ENCODE results near the gene GPATCH8. TPM values are rescaled to one million over a fixed set of nuclear protein-coding genes. Genes with fewer than 3 reads are reported as not detected.

Gene GPATCH8
- polyA plus RNA-seq, 6 donors from 2014 or later = 9.9 to 79.3 (median 38.6) TPM

DNA sequence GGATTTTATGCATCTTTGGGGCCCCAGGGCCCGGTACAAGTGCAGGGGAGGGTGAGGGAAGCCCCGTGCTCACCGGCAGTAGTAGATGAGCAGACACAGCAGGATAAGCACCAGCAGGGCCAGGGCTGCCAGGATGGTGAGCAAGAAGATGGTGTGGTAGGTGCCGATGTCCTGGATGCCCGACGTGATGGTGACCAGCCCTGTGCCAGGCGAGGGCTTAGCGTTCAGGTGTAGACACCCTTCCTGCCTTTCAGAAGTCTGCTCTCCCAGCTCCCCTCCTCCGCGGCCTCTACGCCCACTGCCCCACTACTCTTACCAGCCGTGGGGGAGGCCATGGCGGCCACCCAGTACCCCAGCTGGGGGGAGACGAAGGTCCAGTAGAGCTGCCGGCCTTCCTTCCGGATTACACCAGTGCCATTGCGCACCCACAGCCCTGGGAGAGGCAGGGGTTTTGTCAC, 147.5 kb downstream of the GPATCH8 start:
- H3K27me3 Mint-ChIP-seq = peaks cover 0 to 18% (median under 1%) of the 10 kb centered on the region in 3 donors
- H3K27ac Mint-ChIP-seq = no peak overlapping the region
- no peaks in the 10 kb centered on the region for H3K9me3 Mint-ChIP-seq
- no peaks in the 10 kb centered on the region for H3K36me3 Mint-ChIP-seq
- ATAC-seq (ENCODE audit: low read depth in 2 of 2) (no peak), DNase-seq (no peak)
- H3K4me3 Mint-ChIP-seq = peak overlapping the region in 3 of 8 donors; percentile 41 to 68 (median 56)
- H3K4me1 Mint-ChIP-seq = peaks cover 10 to 20% (median 18%) of the 10 kb centered on the region in 3 donors

DNA sequence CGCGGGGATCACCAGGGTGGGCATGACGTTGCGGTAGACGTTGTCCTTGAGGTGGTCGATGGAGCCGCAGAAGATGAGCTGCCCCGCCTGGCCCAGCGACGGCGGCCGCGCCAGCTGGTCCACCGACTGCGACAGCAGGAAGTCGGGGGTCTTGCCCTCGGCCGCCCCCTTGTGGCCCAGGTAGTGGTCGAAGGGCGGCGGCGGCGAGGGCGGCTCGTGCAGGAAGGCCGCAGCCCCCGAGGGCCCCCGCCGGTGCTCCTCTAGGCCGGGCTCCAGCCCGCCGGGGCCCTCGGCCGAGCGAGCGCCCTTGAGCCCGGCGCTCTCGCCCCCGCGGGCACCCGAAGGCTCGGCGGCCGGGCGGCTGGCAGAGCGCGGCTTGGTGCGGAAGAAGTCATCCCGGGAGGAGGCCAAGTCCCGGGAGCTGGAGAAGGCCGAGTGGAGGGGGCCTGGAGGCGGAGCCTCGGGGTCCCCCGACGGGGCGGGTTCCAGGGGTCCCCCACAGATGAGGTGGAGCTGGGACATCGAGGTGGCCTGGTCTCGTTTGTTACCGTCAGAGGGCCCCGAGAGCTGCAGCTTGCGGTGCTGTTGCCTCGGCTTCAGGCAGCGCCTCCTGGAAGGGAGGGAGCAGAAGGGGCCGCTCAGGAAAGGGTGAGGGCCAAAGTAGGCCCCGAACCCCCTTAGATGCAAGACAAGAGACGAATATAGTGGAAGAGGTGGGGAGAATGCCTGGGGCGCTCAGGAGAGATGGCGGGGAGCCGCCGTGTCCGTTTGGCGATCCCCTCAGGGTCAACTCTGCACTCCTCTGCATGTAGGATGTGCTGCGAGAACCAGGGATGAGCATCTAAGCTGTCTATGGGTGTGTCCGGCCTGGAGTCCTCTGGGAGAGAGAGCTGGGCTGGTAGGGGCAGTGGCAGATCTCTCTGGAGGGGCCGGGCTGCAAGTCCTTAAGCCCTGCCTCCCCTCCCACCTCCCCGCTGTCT, 148.3 kb downstream of the GPATCH8 start:
- ATAC-seq (ENCODE audit: low read depth in 2 of 2) (peak; percentile 36 to 50), DNase-seq (peak; percentile 60)
- Mint-ChIP-seq H3K9me3 (no peaks in the 10 kb centered on the region), H3K4me1 (peaks cover 14 to 26% (median 21%) of the 10 kb centered on the region in 3 donors), H3K27ac (peak overlapping the region in 1 of 6 donors; percentile 65), H3K36me3 (no peaks in the 10 kb centered on the region), H3K27me3 (peaks cover 0 to 13% (median 0%) of the 10 kb centered on the region in 3 donors), H3K4me3 (peak overlapping the region; percentile 51 to 86 (median 70))

DNA sequence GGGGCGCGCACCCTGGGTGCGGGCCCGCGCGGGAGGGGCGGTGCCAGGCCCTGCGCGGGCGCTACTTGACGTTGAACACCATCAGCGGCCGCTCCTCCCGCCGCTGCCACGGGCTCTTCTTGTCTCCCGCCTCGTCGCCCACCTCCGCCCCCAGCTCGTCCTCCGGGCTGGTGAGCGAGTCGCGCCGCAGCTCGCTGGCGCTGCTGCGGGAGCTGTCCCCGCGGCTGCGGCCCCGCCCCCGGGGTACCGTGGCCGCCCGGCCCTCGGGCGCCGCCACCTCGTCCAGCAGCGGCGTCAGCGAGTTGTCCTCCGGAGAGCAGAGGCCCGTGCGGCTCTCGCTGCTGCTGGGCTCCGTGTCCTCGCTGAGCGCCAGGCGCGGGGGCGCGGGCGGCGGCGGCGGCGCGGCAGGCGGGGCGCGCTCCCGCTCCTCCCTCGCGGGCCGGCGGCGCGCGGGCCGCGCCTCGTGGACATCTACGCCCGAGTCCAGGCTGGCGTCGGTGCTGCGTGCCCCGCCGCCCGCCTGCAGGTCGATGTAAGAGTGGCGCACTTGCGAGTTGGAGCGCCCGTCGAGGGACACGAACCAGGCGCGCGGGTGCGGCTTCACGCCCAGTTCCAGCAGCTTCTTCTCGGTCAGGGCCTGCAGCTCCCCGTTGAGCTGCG, 149.4 kb downstream of the GPATCH8 start:
- ATAC-seq (ENCODE audit: low read depth in 2 of 2) = peak; percentile 13 to 19
- H3K4me1 Mint-ChIP-seq = peaks cover 16 to 27% (median 23%) of the 10 kb centered on the region in 3 donors
- H3K4me3 Mint-ChIP-seq = peak overlapping the region in 7 of 8 donors; percentile 47 to 77 (median 59)
- H3K9me3 Mint-ChIP-seq = no peaks in the 10 kb centered on the region
- no peak for DNase-seq
- no peak overlapping the region for H3K27ac Mint-ChIP-seq
- H3K36me3 Mint-ChIP-seq = no peaks in the 10 kb centered on the region
- peaks cover 0 to 13% (median 0%) of the 10 kb centered on the region in 3 donors for H3K27me3 Mint-ChIP-seq

DNA sequence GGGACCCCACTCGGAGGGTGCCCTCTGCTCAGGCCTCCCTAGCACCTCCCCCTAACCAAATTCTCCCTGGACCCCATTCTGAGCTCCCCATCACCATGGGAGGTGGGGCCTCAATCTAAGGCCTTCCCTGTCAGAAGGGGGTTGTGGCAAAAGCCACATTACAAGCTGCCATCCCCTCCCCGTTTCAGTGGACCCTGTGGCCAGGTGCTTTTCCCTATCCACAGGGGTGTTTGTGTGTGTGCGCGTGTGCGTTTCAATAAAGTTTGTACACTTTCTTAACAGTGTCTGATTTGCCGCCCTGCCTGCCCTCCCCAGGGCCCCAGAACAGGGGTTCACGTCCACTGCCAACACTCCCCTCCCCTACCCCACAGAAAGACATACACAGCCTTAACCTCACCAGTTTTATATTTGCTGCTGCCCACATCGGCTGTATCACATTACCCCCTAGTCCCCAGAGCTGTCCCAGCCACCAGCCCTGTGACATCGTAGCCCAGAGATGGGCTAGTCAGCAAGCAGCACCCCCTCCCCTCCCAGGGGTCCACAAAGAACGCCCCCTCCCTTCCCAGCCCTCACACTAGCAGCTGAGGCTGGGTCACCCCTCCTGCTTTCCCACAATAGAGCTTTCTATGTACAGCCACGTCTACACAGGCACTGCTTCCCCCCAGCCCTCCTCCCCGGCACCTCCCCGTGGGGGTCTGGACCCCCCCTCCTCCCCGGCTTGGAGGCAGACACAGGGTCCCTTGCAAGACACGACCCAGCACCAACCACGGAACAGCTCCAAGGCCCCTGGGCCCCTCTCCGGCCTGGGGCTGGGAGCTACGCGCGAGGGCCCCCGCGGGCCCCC, 150.2 kb downstream of the GPATCH8 start:
- Mint-ChIP-seq H3K9me3 (no peaks in the 10 kb centered on the region), H3K27ac (no peak overlapping the region), H3K36me3 (no peaks in the 10 kb centered on the region), H3K4me1 (peaks cover 21 to 33% (median 26%) of the 10 kb centered on the region in 3 donors), H3K4me3 (peak overlapping the region; percentile 54 to 90 (median 76)), H3K27me3 (peaks cover 0 to 13% (median 0%) of the 10 kb centered on the region in 3 donors)
- ATAC-seq (ENCODE audit: low read depth in 2 of 2) (no peak), DNase-seq (no peak)

DNA sequence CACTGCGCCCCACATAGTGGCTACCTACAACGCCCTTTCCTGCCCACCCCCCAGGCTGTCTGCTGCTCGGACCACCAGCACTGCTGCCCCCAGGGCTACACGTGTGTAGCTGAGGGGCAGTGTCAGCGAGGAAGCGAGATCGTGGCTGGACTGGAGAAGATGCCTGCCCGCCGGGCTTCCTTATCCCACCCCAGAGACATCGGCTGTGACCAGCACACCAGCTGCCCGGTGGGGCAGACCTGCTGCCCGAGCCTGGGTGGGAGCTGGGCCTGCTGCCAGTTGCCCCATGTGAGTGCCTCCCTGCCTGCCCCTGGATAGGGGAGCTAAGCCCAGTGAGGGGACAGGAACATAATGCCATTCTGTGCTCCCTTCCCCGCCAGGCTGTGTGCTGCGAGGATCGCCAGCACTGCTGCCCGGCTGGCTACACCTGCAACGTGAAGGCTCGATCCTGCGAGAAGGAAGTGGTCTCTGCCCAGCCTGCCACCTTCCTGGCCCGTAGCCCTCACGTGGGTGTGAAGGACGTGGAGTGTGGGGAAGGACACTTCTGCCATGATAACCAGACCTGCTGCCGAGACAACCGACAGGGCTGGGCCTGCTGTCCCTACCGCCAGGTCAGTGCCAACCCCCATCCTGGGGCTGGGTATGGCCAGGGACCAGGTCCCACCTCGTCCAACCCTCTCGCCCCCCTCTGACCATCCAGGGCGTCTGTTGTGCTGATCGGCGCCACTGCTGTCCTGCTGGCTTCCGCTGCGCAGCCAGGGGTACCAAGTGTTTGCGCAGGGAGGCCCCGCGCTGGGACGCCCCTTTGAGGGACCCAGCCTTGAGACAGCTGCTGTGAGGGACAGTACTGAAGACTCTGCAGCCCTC, 151.0 kb downstream of the GPATCH8 start:
- ATAC-seq (ENCODE audit: low read depth in 2 of 2) = no peak
- H3K27ac Mint-ChIP-seq = no peak overlapping the region
- H3K27me3 Mint-ChIP-seq = peaks cover 0 to 13% (median 0%) of the 10 kb centered on the region in 3 donors
- H3K4me1 Mint-ChIP-seq = peaks cover 26 to 39% (median 33%) of the 10 kb centered on the region in 3 donors
- peak overlapping the region in 6 of 8 donors; percentile 15 to 77 (median 66) for H3K4me3 Mint-ChIP-seq
- H3K9me3 Mint-ChIP-seq = no peaks in the 10 kb centered on the region
- no peaks in the 10 kb centered on the region for H3K36me3 Mint-ChIP-seq
- no peak for DNase-seq

DNA sequence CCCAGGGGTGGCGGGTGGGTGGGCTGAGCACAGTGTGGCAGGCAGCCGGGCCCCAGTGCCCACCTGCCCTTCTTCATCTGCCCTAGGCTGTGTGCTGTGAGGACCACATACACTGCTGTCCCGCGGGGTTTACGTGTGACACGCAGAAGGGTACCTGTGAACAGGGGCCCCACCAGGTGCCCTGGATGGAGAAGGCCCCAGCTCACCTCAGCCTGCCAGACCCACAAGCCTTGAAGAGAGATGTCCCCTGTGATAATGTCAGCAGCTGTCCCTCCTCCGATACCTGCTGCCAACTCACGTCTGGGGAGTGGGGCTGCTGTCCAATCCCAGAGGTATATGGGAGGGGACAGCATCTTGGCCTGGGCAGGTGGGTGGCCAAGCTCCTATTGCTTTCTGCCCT, 151.7 kb downstream of the GPATCH8 start:
- H3K36me3 Mint-ChIP-seq = no peaks in the 10 kb centered on the region
- peaks cover 30 to 47% (median 41%) of the 10 kb centered on the region in 3 donors for H3K4me1 Mint-ChIP-seq
- peaks cover 0 to 13% (median 0%) of the 10 kb centered on the region in 3 donors for H3K27me3 Mint-ChIP-seq
- H3K9me3 Mint-ChIP-seq = no peaks in the 10 kb centered on the region
- DNase-seq = no peak
- no peak for ATAC-seq (ENCODE audit: low read depth in 2 of 2)
- no peak overlapping the region for H3K27ac Mint-ChIP-seq
- no peak overlapping the region for H3K4me3 Mint-ChIP-seq

DNA sequence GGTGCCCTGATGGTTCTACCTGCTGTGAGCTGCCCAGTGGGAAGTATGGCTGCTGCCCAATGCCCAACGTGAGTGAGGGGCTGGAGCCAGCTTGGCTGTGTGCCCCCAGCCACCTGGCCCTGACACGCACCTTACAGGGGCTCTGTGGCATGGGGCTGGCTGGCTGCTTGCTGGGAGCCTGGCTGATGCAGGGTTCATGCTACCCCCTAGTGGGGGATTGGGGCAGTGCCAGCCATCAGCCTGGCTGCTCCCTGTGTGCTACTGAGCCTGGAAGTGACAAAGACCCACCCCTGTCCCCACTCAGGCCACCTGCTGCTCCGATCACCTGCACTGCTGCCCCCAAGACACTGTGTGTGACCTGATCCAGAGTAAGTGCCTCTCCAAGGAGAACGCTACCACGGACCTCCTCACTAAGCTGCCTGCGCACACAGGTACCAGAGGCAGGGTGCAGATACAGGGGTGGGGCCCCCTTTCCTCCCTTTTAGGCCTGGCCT, 152.4 kb downstream of the GPATCH8 start:
- DNase-seq (peak; percentile 71), ATAC-seq (ENCODE audit: low read depth in 2 of 2) (peak; percentile 28 to 45)
- H3K27me3 Mint-ChIP-seq = peaks cover 0 to 13% (median 0%) of the 10 kb centered on the region in 3 donors
- H3K4me1 Mint-ChIP-seq = peaks cover 36 to 53% (median 47%) of the 10 kb centered on the region in 3 donors
- H3K4me3 Mint-ChIP-seq = peak overlapping the region in 1 of 8 donors; percentile 72
- no peaks in the 10 kb centered on the region for H3K9me3 Mint-ChIP-seq
- H3K36me3 Mint-ChIP-seq = no peaks in the 10 kb centered on the region
- peak overlapping the region in 5 of 6 donors; percentile 51 to 90 (median 70) for H3K27ac Mint-ChIP-seq

DNA sequence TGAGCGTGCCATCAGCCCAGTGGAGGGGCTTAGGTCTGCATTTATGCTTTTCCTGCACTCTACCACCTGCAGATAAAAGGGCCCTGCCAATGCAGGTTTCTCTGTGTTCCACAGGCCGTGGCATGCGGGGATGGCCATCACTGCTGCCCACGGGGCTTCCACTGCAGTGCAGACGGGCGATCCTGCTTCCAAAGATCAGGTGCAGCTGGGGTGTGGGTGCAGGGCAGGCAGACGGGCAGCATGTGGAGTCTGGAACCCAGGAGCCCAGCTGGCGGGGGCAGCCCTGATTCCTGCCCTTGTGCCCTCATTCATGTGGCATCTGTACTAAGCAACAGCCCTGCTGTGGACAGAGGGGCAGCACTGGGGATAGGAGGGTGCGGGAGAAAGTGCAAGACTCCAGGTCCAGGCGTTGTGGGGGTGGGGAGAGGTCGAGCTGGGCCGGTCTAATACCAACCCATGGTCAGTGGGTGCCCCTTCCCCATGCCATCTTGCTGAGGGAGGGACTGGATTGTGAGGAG, 153.6 kb downstream of the GPATCH8 start:
- H3K4me1 Mint-ChIP-seq = peaks cover 46 to 59% (median 57%) of the 10 kb centered on the region in 3 donors
- H3K9me3 Mint-ChIP-seq = no peaks in the 10 kb centered on the region
- no peak for DNase-seq

DNA sequence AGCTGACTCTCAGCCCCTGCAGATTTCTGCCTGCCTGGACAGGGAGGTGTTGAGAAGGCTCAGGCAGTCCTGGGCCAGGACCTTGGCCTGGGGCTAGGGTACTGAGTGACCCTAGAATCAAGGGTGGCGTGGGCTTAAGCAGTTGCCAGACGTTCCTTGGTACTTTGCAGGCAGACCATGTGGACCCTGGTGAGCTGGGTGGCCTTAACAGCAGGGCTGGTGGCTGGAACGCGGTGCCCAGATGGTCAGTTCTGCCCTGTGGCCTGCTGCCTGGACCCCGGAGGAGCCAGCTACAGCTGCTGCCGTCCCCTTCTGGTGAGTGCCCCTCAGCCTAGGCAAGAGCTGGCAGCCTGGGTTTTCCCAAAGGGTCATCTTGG, 154.2 kb downstream of the GPATCH8 start:
- Mint-ChIP-seq H3K36me3 (no peaks in the 10 kb centered on the region), H3K27me3 (peaks cover 0 to 7% (median 2%) of the 10 kb centered on the region in 3 donors), H3K9me3 (no peaks in the 10 kb centered on the region), H3K4me3 (peak overlapping the region in 4 of 8 donors; percentile 44 to 99 (median 80)), H3K27ac (peak overlapping the region in 5 of 6 donors; percentile 92 to 98 (median 95)), H3K4me1 (peaks cover 49 to 65% (median 64%) of the 10 kb centered on the region in 3 donors)
- ATAC-seq (ENCODE audit: low read depth in 2 of 2) (no peak), DNase-seq (no peak)

More for the DNA sequence above, 153.6 kb downstream of the GPATCH8 start:
- H3K36me3 Mint-ChIP-seq = no peaks in the 10 kb centered on the region
- peak overlapping the region in 2 of 6 donors; percentile 63 to 85 for H3K27ac Mint-ChIP-seq
- peaks cover 0 to 6% (median 0%) of the 10 kb centered on the region in 3 donors for H3K27me3 Mint-ChIP-seq
- H3K4me3 Mint-ChIP-seq = no peak overlapping the region
- no peak for ATAC-seq (ENCODE audit: low read depth in 2 of 2)

DNA sequence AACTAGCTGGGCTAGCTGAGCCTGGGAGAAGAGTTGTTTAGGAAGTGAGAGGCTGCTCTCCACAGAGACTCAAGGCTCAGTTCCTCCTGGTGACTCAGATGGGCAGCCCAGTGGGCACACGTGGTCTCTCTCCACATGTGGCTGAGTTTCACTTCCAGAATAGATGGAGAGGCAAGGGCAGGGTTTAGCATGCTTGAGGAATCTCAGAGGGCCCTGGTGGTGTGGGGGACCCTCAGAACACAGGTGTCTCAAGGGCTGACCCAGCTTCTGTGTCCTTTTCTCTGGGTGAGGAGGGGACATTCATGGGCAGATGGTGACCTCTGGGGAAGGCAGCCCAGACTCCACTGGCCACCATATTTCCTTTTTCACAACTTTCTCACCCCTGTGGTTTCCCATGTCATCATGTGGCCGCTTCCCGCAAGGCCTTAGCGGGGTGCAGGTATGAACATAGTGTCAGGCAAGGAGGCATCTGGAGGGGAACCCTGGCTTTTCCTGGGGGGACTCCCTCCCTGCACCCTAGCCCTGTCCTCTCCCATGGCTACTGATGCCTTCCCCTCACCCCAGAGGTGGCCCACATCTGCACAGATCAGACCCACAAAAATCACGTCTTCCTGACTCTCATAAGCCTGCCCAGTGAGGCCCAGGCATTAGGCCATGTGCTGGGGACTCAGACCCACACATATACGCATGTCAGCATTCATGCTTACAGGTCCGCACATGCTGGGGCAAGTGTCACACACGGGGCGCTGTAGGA, 154.8 kb downstream of the GPATCH8 start:
- H3K36me3 Mint-ChIP-seq = no peaks in the 10 kb centered on the region
- peak; percentile 83 for DNase-seq

More for the DNA sequence above, 154.8 kb downstream of the GPATCH8 start:
- H3K9me3 Mint-ChIP-seq = no peaks in the 10 kb centered on the region
- ATAC-seq (ENCODE audit: low read depth in 2 of 2) = peak; percentile 67 to 69
- H3K4me1 Mint-ChIP-seq = peaks cover 51 to 67% (median 64%) of the 10 kb centered on the region in 3 donors
- H3K27ac Mint-ChIP-seq = peak overlapping the region; percentile 80 to 98 (median 95)
- H3K4me3 Mint-ChIP-seq = peak overlapping the region; percentile 44 to 99 (median 84)
- peaks cover 0 to 13% (median 7%) of the 10 kb centered on the region in 3 donors for H3K27me3 Mint-ChIP-seq
